Muscle of arm (tissue), 12 donors: ENCODE results near the gene MTHFSD. TPM values are rescaled to one million over a fixed set of nuclear protein-coding genes. Genes with fewer than 3 reads are reported as not detected.

Experiments
- DNase-seq: peaks from one replicate; pipeline ENCODE4 v3.0.0-alpha.2; 2013
- polyA plus RNA-seq, 12 donors: library from polyadenylated mRNA; unstranded; fragments of 120-200 nt; gene quantifications; one replicate each; pipeline ENCODE4 v1.2.1, GENCODE V29; 2013; ENCODE audit not compliant: insufficient read length in 12 of 12

MTHFSD gene
- polyA plus RNA-seq, 12 donors: 11.1 to 21.2 (median 13.1) TPM; not detected in 2

DNA sequence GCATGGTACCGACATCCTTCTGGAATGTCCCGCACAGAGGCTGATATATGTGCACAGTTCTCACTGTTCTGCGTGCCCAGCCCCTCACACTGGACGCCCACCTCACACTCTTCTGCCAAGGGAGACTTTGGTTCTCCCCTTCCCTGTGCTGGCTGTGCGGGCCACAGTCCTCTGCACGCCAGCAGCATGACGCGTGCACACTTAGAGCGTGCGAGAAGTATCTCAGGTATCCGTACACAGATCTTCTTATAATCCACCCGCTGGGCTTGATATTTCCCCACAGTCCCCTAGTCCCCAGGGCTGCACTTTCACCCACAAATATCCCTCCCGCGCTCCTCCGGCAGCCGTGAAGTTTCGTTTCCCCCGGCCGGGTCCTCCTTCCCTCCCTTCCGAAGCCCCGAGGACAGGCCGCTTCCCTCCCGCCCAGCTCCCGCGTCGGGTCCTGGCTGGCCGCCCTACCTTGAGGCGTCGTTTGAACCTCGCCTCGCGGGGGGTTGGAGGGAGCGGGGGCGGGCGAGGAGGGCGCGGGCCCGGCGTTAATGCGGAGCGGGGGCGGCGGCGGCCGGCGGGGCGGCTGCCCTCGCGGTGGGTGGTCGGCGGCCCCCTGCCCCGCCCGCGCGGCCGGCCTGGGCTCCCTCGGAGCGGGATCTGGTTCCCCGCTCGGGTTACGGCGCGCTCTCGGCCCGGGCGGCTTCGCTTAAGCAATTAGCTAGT is 49.7 kb downstream of the MTHFSD start:
- no peak for DNase-seq

DNA sequence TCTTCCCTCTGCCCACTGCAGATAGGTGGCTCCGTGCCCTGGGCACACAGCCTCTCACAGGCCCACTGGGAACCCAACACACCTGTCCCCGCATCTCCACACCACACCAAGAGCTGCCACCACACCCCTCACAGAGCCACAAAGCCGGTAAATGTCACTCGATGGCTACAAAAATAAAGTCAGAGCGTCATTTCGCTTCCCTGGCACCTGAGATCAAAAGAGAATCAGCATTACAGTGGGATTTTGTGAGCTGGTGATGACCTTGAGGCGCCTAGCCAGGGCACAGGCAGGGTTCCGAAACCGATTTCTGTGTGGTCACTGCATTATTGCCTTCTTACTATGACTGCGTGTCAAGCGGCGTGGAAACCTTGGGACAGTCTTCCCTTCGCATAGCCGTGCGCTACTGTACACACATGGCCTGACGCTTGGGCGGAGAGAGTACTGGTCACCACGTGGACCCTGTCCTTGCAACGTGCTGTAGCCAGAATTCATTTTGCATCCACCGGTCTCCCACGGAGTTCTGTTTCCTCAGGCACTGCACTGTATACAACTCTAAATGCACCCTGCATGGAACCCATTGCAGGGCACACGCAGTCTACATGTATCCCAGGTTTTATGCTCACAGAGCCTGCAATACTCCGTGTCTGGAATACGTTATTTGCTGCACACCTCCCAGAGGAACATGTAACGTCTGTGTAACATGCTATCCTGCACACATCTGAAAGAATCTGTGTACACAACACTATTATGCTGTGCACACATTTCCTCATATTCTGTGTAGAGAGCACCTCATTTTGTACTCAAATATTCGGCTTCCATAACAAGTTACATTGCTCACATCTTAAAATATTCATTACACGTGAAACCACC is 50.5 kb downstream of the MTHFSD start:
- DNase-seq: no peak

DNA sequence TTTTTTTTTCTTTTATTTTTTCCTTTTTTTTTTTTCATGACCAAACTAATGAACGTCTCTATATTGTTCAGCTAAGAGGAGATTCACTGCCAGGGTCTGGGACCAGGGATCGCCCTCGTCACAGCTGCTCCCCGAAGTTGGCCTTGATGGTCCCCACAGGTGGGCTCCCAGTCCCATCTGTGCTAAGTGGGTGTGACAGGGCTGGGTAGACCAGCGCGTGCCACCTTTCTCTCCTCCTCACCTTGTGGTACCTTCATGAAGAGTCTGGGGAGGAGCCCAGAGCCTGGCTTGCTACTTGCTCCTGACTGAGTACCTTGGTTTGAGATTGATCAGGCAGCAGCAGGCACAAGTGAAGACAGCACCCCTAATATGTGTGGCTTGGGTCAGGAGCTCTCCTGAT is 51.2 kb downstream of the MTHFSD start:
- DNase-seq: no peak

DNA sequence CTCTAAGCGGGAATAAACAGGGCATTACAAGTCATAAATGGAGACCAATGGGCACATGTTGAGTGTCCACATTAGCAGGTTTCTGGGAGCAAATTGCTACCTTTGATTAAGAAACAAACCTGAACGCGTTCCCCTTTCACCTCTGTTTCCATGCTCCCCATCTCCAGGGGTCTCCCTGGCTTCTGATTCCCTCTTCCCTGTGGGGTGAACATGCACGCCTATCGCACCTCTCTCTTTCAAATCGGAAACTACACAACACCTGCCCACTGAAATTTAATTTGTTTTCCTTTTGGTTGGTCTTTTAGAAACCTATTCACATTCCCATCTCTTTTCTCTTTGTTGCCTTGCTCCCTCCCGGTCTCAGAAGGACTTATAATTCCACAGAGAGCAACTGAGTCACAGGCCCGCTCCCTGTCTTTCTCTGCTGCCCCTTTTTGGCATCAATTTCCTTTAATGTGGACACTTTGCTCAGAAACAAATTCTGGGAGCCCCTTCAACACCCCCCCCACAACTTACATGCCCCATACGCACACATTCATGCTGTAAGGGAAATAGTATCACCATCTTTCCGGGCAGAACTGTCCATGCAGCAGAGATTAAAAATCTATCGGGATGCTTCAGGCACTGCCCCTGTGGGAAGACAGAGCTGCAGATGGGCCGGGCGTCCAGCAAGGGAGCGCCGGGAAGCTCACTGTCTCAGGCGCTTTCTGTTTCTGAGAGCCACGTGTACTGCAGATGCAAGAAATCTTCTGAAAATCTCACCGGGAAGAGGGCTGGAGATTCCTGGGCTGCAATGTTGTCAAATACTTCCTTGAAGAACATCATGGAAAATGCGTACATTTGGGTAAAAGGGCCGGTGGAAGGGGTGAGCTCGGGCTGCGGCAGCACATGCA is 51.9 kb downstream of the MTHFSD start:
- no peak for DNase-seq

DNA sequence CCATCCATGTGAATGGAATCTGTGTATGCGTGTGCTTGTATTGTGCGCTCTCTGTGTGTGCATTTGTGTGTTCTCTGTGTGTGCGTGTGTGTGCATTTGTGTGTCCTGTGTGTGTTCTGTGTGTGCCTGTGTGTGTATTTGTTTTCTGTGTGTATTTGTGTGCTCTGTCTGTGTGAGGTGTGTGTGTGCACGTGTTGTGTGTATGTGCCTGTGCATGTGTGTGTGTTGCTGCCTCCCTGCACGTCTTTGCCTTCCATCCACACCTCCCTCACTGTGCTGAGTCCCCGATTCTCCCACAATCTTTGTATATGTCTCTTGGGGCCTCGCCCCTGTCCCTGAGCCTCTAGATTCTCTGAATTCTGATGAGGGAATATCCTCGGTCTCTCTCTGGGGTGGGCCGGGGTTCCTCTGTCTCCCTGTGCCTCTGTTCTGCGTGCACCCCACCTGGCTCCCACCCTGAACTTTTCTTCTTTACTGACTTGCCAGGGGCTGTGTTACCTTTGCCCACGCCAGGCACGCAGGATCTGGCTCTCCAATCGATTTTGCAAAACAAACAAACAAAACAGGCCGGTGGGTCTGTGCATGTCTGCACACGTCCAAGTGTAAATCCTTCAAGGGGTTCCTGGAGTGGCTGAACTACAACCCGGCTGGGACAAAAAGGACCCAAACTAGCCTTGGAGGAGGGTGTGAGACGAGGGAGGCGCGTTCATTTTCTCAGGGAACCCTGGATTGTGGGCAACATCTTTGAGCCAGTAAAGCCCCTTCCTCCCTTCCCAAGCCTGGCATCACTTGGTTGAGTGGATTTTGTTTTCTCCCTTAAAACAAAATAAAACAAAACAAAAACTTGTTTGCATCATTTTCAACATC is 52.8 kb downstream of the MTHFSD start:
- DNase-seq: no peak

DNA sequence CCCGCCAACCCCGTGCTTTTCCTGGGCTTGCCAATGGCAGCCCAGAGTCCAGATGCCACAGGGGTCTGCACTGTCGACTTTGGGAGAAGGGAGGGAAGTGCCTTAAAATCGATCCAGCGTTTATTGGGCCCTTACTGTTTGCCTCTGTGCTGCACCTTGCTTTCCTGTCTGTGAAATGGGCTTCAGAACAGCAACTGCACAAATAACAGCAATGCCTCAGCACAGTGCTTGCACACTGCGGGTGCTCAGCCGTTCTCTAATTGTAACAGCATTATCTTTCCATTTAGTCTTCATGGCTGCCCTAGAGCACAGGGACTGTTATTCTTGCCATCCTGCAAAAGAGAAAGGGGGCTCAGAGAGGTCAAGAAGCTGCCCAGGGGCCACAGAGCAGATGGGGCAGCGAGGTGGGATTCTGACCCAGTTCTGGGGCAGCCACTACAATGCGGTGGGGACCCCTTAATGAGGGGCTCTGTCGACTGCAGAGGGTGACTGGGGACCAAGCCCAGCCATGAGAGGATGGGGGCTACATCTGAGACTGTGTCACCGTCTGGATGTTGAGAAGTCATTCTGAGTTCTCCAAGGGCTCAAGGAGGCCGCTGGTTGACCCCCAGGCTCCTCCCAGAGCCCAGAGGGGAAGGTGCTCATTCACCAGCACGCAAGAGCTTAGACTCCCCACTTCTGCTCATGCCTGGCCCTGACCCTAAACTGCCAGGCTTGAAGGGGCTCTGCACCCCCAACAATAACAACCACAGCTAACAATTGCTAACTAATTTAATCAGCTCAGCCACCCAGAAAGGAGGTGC is 54.1 kb downstream of the MTHFSD start:
- no peak for DNase-seq

DNA sequence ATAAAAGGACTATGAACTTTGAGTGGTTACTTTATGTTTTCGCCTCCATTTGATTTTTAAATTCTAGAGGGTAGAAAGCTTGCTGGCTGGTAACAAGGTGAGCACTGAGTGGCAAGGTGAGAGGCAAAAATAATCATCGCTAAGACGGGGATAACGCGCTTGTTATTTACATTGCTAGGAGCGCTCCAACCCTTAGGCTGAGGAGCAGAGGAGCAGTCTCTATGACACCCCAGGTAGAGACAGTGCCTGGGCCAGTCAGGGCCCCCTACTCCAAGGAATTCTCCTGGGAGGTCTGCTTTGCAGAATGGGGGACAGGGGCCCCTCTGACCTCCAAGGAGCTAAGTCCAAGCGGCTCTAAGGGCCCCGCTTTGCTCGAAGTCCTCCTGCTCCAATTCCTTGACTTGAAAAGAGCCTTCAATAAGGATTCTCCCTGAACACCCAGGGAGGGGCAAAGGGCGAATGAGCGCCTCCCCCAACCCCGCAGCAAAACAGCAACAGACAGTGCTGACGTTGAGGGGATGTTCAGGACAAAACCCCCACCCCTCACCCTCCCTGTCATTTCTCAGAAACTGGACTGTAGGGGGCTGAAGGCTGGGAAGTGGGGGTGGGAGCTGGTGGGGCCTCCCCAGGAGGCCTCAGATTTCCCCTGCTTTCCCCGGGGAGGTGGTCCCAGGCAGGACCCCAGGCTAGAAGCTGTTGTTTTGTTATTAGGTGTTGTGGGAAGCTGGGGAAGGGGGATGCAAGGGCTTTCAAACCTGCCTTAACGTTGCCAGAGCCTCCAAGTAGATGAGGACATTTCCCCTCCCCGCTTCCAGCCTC is 54.9 kb downstream of the MTHFSD start:
- no peak for DNase-seq

DNA sequence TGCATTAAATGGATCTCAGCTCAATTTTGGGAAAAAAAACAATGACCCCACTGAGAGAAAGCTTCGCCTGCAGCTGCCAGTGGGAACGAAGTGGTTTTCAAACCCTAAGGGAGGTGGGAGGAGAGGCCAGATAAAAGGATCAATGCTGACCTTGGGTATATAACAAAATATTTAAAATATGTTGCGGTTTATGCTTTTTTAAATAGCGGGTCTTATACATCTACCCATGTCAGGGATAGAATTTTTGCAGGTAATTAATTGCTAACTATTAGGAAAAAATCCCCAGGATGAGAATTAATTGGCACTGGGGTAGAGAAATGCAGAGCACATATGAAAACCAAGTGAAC is 55.6 kb downstream of the MTHFSD start:
- no peak for DNase-seq

DNA sequence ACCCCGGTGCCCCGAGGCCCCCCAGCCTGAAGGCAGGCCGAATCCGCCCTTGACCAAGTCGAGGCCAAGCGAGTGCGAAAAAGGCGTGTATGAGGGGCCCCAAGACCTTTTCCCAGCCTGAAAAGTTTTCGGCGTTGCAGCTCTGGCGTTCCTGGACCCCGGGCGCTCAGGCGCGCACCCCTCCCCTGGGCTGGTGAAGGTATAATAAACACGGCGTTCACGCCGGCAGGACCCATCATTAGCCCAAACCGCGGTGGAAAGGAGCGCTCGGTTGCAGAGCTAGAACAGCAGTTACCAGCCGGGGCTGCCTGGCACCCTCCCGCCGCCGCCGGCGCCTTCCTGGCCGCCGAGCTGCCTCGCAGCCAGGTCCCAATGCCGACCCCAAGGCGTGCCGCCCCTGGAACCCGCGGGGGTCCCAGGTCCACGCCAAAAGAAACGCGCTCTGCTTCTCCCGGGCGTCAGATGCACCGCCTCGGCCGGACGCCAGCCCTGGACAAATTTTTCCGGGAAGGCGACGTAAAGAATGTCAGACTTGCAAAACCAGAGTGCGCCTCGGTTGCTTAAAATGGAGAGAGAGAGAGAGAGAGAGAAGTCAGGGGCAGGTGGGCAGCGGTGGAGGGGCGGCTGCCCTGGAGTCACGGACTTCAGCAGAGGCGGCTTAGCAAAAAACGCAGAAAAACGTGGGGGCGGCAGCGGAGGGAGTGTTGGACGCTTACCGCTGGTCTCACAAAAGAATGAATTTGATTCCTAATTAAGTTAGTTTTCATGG is 56.2 kb downstream of the MTHFSD start:
- DNase-seq: no peak

DNA sequence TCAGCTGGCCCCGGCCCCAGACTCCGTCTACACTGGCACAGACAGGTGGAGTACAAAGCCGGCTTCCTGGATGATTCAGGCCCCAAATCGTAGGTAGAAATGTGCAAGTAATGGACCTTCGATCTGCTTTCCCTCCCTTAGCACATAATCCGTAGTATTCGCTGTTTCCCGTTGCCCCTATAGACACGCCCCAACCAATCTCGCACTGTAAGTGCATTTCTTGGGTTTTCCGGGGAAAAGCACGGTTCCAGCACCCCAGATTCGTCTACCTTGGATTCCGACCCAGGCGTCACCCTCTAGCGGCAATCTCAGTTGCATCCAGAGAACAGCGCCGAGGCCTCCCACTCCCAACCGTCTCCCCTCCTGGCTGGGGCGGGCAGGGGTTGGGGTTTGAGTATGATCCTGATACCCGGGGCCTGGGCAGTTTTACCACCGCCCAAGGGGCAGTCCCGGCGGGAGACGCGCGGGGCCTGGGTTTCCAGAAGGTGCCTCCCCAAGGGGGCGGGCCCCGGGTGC is 56.8 kb downstream of the MTHFSD start:
- DNase-seq: no peak

DNA sequence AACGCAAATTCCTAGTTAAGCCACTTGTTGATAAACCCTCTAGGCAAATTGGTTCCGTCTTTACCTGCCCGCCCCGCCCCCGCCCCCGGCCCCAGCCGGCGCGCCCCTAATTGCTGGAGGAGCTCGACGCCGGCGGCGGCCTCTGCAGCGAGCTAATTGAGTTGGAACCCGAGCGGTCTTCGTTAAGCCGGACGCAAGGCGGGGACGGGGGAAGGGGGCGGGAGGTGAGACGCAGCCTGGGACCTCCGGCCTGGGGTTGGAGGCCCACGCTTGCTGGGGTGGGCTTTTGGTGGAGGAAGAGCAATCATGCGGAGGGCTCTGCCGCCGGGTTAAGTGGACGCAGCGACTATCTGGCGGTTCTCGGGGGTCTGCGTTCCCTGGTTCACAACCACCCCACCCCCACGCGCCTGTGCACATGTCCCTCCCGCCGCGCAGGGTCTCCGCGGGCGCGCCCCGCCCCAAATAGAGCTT is 57.4 kb downstream of the MTHFSD start:
- no peak for DNase-seq

DNA sequence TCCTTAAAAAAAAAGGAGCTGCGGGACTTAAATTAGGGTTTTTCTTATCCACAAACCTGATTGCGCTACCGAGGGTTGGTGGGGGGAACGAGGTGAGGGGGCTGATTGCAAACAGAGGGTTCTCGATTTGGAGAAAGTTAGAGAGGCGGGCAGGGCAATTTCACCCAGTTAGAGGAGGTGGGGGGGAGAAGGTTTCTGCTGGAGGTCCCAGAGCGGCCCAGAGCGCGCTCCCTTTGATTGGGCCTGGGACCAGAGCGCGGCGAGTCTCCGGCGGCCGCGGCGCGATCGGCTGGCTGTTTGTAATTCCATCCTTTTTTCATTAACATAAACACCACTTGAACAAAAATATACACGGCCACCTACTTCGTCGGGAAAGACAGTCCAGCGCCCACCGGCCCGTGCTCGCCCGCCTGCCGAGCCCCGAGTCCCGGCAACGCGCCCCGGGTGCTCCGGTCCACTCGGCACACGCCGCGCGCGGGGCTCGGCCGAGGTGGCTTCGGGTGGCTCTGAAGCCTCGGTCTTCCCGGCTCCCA is 58.0 kb downstream of the MTHFSD start:
- DNase-seq: no peak

DNA sequence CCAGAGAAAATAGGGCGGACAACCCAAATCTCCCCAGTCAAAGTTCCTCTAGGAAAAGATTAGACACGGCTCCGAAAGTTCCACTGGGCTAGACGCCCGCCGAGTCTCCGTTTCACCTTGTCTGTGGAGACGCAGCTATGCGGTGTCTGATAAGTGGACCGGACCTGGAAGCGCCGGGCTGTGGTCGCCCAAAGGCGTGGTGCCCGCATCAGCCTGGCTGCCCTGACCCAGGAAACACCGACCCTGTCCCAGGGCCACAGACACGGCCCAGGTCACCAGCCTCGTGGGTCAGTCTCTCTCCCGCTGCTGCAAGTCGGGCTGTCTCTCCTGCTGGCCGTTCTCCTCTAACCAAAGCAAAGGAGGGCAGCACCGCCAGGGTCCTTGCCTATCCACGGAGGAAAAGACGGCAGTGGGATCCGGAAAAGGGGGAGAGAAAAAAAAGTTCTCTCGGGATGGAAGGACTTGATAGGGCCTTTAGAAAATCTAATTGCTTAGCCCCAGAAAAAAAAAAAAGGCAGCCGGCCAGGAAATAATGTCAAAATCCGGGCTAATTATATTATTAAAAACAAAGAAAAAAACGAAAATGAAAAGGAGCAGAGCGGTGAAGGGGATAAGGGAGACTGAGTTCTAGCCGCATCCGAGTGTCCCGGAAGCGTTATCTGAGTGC is 58.6 kb downstream of the MTHFSD start:
- DNase-seq: no peak

DNA sequence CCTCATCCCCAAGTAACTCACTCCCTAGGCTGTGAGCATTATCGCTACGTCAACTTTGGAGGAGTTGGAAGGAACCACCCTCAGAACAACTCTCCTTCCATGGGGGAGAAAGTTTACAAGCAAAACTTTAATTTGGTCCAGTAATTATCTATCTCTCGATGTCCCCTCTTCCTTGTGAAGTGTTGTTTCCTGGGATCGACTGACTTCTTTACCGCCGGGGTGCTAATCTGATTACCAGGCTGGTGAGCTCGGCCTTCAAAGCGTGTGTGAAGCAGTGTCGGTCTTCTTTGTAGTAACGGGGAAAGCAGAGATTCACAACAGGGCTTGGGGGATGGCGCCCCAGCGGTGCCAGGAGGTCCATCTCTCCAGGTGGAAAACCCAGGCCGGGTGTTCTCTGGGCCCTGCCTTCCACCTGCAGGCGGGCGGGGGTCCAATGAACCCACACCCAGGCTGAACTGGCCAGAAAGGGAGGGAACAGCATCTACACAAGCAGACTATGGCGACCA is 59.2 kb downstream of the MTHFSD start:
- no peak for DNase-seq

DNA sequence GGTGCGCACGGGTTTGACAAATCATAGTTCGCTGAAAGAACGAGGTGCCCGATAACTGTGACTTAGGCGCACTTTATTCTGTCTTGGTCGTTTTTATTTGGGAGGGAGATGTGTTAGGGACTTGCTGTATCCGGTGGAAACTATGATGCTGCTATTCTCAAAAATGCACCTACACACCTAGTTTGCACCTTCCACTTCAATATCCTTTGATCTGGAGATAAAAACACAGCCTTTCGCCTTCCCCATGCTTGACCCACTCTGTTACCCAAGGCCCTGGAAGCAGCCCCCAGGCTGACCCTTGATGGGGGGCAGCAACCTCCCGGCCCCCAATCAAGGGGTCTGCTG is 59.7 kb downstream of the MTHFSD start:
- DNase-seq: no peak

DNA sequence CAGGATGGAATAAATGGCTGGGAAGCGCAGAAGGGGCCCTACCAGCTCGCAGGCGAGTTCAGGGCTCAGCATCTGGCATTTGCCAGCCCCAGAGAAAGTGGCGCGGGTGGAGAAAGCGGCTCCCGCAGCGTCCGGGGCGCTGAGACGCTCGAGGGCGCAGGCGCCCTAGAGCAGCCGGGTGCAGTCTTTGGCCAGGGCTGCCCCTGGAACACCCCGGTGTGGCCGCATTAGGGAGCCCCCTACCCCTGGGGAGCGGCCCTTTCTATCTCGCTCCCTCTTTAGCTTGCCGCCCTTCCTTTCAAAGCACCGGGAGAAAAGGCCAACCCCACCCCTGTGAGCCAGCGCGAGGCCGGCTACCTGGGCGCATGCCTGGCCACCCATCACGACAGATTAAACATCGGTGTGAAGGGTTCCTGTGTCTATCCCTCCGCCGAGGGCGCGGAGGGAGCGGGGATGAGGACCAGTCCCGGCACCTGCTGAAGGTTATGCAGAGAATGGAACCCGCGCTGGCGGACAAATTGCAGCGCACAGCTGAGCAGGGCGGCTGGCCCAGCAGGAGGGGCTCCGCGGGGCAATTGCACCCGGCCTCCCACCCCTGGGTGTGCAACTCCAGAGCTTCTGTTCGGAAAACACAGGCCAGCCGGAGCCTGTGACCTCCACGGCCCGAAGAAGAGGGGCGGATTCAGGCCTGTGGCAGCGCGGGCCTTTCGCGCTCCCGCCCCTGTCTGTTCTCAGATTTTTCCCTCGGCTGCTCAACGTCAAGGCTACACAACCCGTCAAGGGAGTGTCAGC is 60.3 kb downstream of the MTHFSD start:
- DNase-seq: no peak
